ENCODE measurements around the gene MRPL38. TPM values are rescaled to one million over a fixed set of nuclear protein-coding genes. Genes with fewer than 3 reads are reported as not detected.

MRPL38 gene
- total and polyA plus RNA-seq, 2 of the 8 experiments (the other 6 are each of a cell fraction or from before 2014, with no cell fraction given), result 78.4 to 125 TPM

GRCh38 chr17:75927286-75927922, 22.7 kb upstream of the MRPL38 start:
- ChIA-PET POLR2A (ENCODE audit: partially characterized antibody) (interaction anchor here (0.6 to 1.6 kb wide), 4 partner anchors 17 to 26 kb away, joined by 3 to 5 read pairs (median 4); no protein-coding TSS in a partner anchor), CTCF (ENCODE audit: partially characterized antibody) (interaction anchor here (0.6 to 51.3 kb wide), 23 partner anchors 7 to 560 kb away, joined by 3 to 885 read pairs (median 4); partner anchors contain the start of genes CDK3 and MRPL38)
- H3K14ac ChIP-seq (ENCODE audit: insufficient read length), result no peak overlapping the region
- H2BK12ac ChIP-seq (ENCODE audit: low read depth, low read length), result 0 out of 2 replicates have a peak overlapping the region, but pooled peaks have one; percentile 17
- peak; percentile 68 for FAIRE-seq
- H3K56ac ChIP-seq (replicated peaks; ENCODE audit: insufficient read length, low read depth, low read length), result no peak overlapping the region
- H3K36me3 ChIP-seq (ENCODE audit: control insufficient read depth in 2 of 4, insufficient read depth in 4 of 4, low read length in 3 of 4), result peaks cover 0 to 14% (median 5%) of the 10 kb centered on the region in 4 experiments; a peak in 3 of 8 replicates
- H3K4me2 ChIP-seq (ENCODE audit: insufficient read depth in 1 of 2, low read depth in 2 of 2, low read length in 2 of 2), result no peak overlapping the region
- H3K18ac ChIP-seq (ENCODE audit: extremely low read depth, low read length), result no peak overlapping the region
- 82% methylated on average over 6 of the region's 6 CpGs; no CpG with 5 or more reads in 1 of the 2 experiments for WGBS, 2 experiments (ENCODE audit: extremely low coverage in 1 of 2, insufficient coverage in 1 of 2, insufficient read length in 1 of 2, insufficient replicate concordance in 2 of 2, low coverage in 1 of 2, low lambda C conversion rate in 2 of 2, missing lambda C conversion rate in 1 of 2)
- H3K23me2 ChIP-seq (ENCODE audit: low read depth, low read length), result no peaks in the 10 kb centered on the region
- H3K4ac ChIP-seq (replicated peaks; ENCODE audit: insufficient read length, low read depth, low read length), result no peak overlapping the region
- no peaks in the 10 kb centered on the region for H3K79me1 ChIP-seq (ENCODE audit: low read depth, low read length)
- H3K9ac ChIP-seq (replicated peaks in 1 of 4; ENCODE audit: extremely low read depth in 1 of 4, low read depth in 3 of 4, low read length in 3 of 4), result no peak overlapping the region
- no peak for DNase-seq (ENCODE audit: low read depth in 1 of 2, low spot score in 2 of 2)
- no peak overlapping the region for H4K91ac ChIP-seq (replicated peaks; ENCODE audit: insufficient read length, low read length)
- no peak overlapping the region; the same call in 1 of the 2 replicates for H4K8ac ChIP-seq (ENCODE audit: extremely low read depth, insufficient read depth, low read length)
- no peak overlapping the region for H4K5ac ChIP-seq (ENCODE audit: insufficient read length, low read depth, low read length)
- H3K9me3 ChIP-seq (ENCODE audit: insufficient read depth in 2 of 2, low read depth in 1 of 2, low read length in 1 of 2), result no peaks in the 10 kb centered on the region
- H2BK15ac ChIP-seq (ENCODE audit: low read length), result no peak overlapping the region
- no peaks in the 10 kb centered on the region for H3K79me2 ChIP-seq (ENCODE audit: control insufficient read depth in 1 of 2, insufficient read depth in 2 of 2, low read length in 2 of 2)
- H2BK20ac ChIP-seq (ENCODE audit: low read length), result no peak overlapping the region
- H3K23ac ChIP-seq (ENCODE audit: insufficient read length), result no peak overlapping the region
- H3K4me1 ChIP-seq (replicated peaks in 1 of 4; ENCODE audit: control insufficient read depth in 3 of 4, insufficient read depth in 4 of 4, low read length in 3 of 4), result no peaks in the 10 kb centered on the region
- no peaks in the 10 kb centered on the region for H3K27me3 ChIP-seq (replicated peaks in 1 of 4; ENCODE audit: control insufficient read depth in 3 of 4, extremely low read depth in 1 of 4, insufficient read depth in 3 of 4, low read length in 3 of 4)
- no peaks in the 10 kb centered on the region for H4K20me1 ChIP-seq (replicated peaks in 1 of 2; ENCODE audit: control insufficient read depth in 1 of 2, insufficient read depth in 2 of 2, low read length in 2 of 2)
- H2AFZ ChIP-seq (ENCODE audit: low read length), result no peak overlapping the region
- no peak overlapping the region for H3K27ac ChIP-seq (ENCODE audit: low read depth, low read length)
- H3K4me3 ChIP-seq (ENCODE audit: extremely low read depth in 1 of 4, insufficient read depth in 2 of 4, low read depth in 3 of 4, low read length in 4 of 4), result no peak overlapping the region
- peak; percentile 44 to 55 for TF ChIP-seq RAD21 (IDR thresholded peaks at IDR 0.05 in 1 of 2, conservative IDR thresholded peaks at IDR 0.05 in 1 of 2; ENCODE audit: low read depth in 2 of 2, low read length in 2 of 2)
- TF ChIP-seq KDM1A (IDR thresholded peaks at IDR 0.05; ENCODE audit: borderline replicate concordance, low read length), result no peak
- TF ChIP-seq, protein P1, sequence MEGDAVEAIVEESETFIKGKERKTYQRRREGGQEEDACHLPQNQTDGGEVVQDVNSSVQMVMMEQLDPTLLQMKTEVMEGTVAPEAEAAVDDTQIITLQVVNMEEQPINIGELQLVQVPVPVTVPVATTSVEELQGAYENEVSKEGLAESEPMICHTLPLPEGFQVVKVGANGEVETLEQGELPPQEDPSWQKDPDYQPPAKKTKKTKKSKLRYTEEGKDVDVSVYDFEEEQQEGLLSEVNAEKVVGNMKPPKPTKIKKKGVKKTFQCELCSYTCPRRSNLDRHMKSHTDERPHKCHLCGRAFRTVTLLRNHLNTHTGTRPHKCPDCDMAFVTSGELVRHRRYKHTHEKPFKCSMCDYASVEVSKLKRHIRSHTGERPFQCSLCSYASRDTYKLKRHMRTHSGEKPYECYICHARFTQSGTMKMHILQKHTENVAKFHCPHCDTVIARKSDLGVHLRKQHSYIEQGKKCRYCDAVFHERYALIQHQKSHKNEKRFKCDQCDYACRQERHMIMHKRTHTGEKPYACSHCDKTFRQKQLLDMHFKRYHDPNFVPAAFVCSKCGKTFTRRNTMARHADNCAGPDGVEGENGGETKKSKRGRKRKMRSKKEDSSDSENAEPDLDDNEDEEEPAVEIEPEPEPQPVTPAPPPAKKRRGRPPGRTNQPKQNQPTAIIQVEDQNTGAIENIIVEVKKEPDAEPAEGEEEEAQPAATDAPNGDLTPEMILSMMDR (IDR thresholded peaks at IDR 0.05; ENCODE audit: control extremely low read depth in 1 of 3, insufficient read depth in 1 of 3, low read depth in 1 of 3, low read length in 3 of 3), result peak; percentile 60 to 81 (median 76)
- TF ChIP-seq GABPA (IDR thresholded peaks at IDR 0.05; ENCODE audit: borderline replicate concordance, insufficient read depth, low read length), result peak; percentile 30; the same call in 1 of the 2 replicates
- no peak for TF ChIP-seq TCF12 (IDR thresholded peaks at IDR 0.05; ENCODE audit: low read depth, low read length)
- TF ChIP-seq CEBPB (IDR thresholded peaks at IDR 0.05; ENCODE audit: low read depth, low read length), result no peak
- TF ChIP-seq, protein P2, sequence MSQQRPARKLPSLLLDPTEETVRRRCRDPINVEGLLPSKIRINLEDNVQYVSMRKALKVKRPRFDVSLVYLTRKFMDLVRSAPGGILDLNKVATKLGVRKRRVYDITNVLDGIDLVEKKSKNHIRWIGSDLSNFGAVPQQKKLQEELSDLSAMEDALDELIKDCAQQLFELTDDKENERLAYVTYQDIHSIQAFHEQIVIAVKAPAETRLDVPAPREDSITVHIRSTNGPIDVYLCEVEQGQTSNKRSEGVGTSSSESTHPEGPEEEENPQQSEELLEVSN (IDR thresholded peaks at IDR 0.05), result no peak
- H2BK120ac ChIP-seq (replicated peaks; ENCODE audit: low read depth, low read length), result no peak overlapping the region
- H2BK5ac ChIP-seq (ENCODE audit: low read depth, low read length), result no peak overlapping the region
- no peak overlapping the region for H2AK5ac ChIP-seq (ENCODE audit: low read depth, low read length)
